Memory B cell (primary cell): ENCODE results near the gene TMEM116.
A peak's percentile ranks its signal among the peaks of the same experiment; 100 is the strongest.

Experiments
- ATAC-seq: fragments of 150-1000 bp; cut with Tn5 transposase; 2 replicates; pipeline ENCODE4 v1.10.0; 2021; ENCODE audit warnings: low read depth, mild to moderate bottlenecking, moderate library complexity
- DNase-seq, 2 donors: peaks; one replicate each; pipeline ENCODE4 v3.0.0; 2022; ENCODE audit warnings: low spot score in 2 of 2
- H3K27ac Mint-ChIP-seq: one replicate; pipeline ENCODE4 v1.8.0; 2022; ENCODE audit warnings: mild to moderate bottlenecking, moderate library complexity, mixed read lengths
- H3K27me3 Mint-ChIP-seq: one replicate; pipeline ENCODE4 v1.8.0; 2022; ENCODE audit warnings: mixed read lengths
- H3K36me3 Mint-ChIP-seq: one replicate; pipeline ENCODE4 v1.8.0; 2022; ENCODE audit warnings: mild to moderate bottlenecking, mixed read lengths
- H3K4me1 Mint-ChIP-seq: one replicate; pipeline ENCODE4 v1.8.0; 2022; ENCODE audit warnings: mixed read lengths
- H3K4me3 Mint-ChIP-seq: one replicate; pipeline ENCODE4 v1.8.0; 2022; ENCODE audit warnings: mild to moderate bottlenecking, moderate library complexity, mixed read lengths
- H3K9me3 Mint-ChIP-seq: one replicate; pipeline ENCODE4 v1.8.0; 2022; ENCODE audit warnings: mixed read lengths

TMEM116 gene

GRCh38 chr12:111932241-111932640 lies 80.7 kb downstream of the TMEM116 start:
- no peak overlapping the region for H3K4me3 Mint-ChIP-seq
- peaks cover 15% of the 10 kb centered on the region for H3K36me3 Mint-ChIP-seq
- no peak overlapping the region for H3K27ac Mint-ChIP-seq
- ATAC-seq = no peak
- H3K4me1 Mint-ChIP-seq = peaks cover 2% of the 10 kb centered on the region
- no peaks in the 10 kb centered on the region for H3K27me3 Mint-ChIP-seq
- DNase-seq = no peak
- no peaks in the 10 kb centered on the region for H3K9me3 Mint-ChIP-seq

DNA sequence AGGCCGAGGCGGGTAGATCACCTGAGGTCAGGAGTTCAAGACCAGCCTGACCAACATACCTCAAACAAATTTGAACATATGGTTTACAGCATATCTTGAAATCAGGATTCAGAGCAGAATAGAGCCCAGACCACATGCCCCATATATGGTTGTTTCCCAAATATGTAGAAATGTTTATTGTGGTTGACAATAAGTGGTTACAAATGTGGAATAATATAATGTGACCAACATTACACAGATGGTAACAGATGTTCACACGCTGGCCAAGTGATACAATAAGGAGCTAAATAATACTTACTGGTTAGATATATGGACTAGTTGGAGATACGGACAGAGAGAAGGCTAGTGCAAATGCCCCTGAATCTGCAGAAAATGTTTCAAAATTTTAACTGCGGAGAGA lies 85.6 kb downstream of the TMEM116 start:
- no peak overlapping the region for H3K27ac Mint-ChIP-seq
- no peak for ATAC-seq
- H3K4me3 Mint-ChIP-seq = no peak overlapping the region
- H3K36me3 Mint-ChIP-seq = peaks cover 10% of the 10 kb centered on the region
- no peaks in the 10 kb centered on the region for H3K9me3 Mint-ChIP-seq
- DNase-seq = no peak
- no peaks in the 10 kb centered on the region for H3K27me3 Mint-ChIP-seq
- peaks cover 2% of the 10 kb centered on the region for H3K4me1 Mint-ChIP-seq

GRCh38 chr12:111926631-111927030 lies 86.3 kb downstream of the TMEM116 start:
- DNase-seq (no peak), ATAC-seq (no peak)
- peaks cover 2% of the 10 kb centered on the region for H3K4me1 Mint-ChIP-seq
- H3K36me3 Mint-ChIP-seq = peaks cover 8% of the 10 kb centered on the region
- H3K27me3 Mint-ChIP-seq = no peaks in the 10 kb centered on the region
- no peak overlapping the region for H3K27ac Mint-ChIP-seq
- H3K4me3 Mint-ChIP-seq = no peak overlapping the region
- no peaks in the 10 kb centered on the region for H3K9me3 Mint-ChIP-seq

DNA sequence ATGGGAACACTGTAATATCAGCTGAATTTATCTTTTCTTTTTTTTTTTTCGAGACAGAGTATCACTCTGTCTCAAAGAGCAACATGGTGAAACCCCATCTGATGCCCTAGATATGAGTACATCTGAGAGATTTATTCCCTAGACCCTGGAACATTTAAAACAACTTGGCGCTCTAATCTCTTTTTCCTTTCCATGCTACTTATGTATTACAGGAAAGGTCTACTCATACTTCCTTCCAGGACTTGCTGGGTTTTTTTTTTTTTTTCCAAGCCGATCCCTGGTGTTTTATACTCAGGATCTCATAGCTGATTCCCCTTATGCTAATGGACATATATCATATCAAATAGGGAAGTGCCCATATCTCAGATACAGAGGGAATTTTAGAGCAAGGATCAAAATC lies 87.8 kb downstream of the TMEM116 start:
- Mint-ChIP-seq H3K4me1 (peaks cover 2% of the 10 kb centered on the region), H3K36me3 (peaks cover 5% of the 10 kb centered on the region), H3K4me3 (no peak overlapping the region), H3K27ac (no peak overlapping the region), H3K27me3 (no peaks in the 10 kb centered on the region), H3K9me3 (no peaks in the 10 kb centered on the region)
- ATAC-seq (no peak), DNase-seq (no peak)

GRCh38 chr12:111907740-111908139 lies 105.2 kb downstream of the TMEM116 start:
- Mint-ChIP-seq H3K4me1 (no peaks in the 10 kb centered on the region), H3K36me3 (peaks cover 11% of the 10 kb centered on the region), H3K9me3 (peaks cover 5% of the 10 kb centered on the region), H3K27ac (no peak overlapping the region), H3K27me3 (no peaks in the 10 kb centered on the region), H3K4me3 (no peak overlapping the region)
- no peak for ATAC-seq
- DNase-seq = no peak

DNA sequence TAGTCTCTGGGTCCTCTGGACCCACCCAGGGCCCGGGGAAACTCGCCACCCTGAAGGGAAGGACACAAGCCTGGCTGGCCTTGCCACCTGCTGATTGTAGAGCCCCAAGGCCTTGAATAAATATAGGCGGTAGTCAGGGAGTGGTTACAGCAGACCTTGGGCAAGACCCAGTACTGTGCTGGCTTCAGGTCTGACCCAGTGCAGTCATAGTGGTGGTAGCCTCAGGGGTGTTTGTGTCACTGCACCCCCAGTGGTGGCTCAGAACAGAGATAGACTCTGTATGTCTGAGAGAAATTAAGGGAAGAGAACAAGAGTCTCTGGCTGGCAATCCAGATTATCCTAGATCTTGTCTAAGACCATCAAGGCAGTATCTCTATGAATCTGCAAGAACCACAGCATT lies 107.5 kb downstream of the TMEM116 start:
- peaks cover 12% of the 10 kb centered on the region for H3K36me3 Mint-ChIP-seq
- no peak overlapping the region for H3K4me3 Mint-ChIP-seq

DNA sequence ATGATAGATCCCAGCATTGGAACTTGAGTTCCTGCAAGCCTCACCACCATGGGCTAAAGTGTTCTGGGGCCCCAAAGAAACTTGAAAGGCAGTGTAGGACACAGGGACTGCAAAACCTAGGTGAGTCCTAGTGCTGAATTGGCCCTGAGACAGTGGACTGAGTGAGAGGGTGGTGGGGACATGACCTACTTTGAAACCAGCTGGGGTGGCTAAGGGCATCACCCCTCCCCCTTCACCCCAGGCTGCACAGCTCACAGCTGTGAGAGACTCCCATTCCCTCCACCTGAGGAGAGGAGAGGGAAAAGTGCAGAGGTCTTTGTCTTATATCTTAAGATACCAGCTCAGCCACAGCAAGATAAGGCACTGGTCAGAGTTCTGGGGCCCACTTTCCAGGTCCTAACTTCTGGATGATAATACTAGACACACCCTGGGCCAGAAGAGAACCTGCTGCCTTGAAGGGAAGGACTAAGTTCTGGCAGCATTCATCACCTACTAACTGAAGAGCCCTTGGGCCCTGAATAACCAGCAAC lies 108.5 kb downstream of the TMEM116 start:
- no peak overlapping the region for H3K27ac Mint-ChIP-seq
- no peaks in the 10 kb centered on the region for H3K27me3 Mint-ChIP-seq
- peaks cover 5% of the 10 kb centered on the region for H3K9me3 Mint-ChIP-seq
- H3K4me1 Mint-ChIP-seq = peaks cover 3% of the 10 kb centered on the region
- H3K4me3 Mint-ChIP-seq = no peak overlapping the region
- H3K36me3 Mint-ChIP-seq = peaks cover 12% of the 10 kb centered on the region
- DNase-seq (no peak), ATAC-seq (no peak)

More for the DNA sequence above, 107.5 kb downstream of the TMEM116 start:
- no peak for ATAC-seq
- DNase-seq = no peak
- Mint-ChIP-seq H3K27me3 (no peaks in the 10 kb centered on the region), H3K27ac (no peak overlapping the region), H3K4me1 (no peaks in the 10 kb centered on the region), H3K9me3 (peaks cover 5% of the 10 kb centered on the region)

- Mint-ChIP-seq H3K9me3 (peaks cover under 1% of the 10 kb centered on the region), H3K36me3 (peaks cover 12% of the 10 kb centered on the region), H3K4me3 (no peak overlapping the region), H3K27me3 (no peaks in the 10 kb centered on the region), H3K4me1 (peaks cover 3% of the 10 kb centered on the region), H3K27ac (no peak overlapping the region)
- DNase-seq = no peak
- no peak for ATAC-seq
Measured at GRCh38 chr12:111901182-111901581, 111.8 kb downstream of the TMEM116 start.

DNA sequence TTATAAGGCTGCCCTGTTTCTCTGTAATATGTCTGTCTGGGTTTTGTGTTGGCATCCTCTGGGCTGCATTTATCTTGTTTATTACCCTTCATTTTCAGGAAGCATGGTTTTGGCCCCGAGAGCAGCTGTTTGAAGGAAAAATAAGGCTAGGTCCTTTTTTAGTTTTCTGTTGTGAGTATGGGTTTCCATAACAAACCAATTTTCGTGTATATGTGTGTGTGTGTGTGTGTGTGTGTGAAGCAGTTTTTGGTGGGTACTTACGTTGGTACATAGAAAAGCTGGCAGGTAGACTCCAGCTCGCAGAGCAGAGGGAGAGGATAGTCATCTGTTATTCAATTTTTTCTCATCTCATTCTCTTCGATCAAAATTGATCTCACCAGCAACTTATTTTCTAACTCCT lies 118.4 kb downstream of the TMEM116 start:
- DNase-seq = no peak
- Mint-ChIP-seq H3K36me3 (peaks cover 34% of the 10 kb centered on the region), H3K4me1 (peaks cover under 1% of the 10 kb centered on the region), H3K27ac (no peak overlapping the region), H3K27me3 (no peaks in the 10 kb centered on the region), H3K4me3 (no peak overlapping the region), H3K9me3 (no peaks in the 10 kb centered on the region)
- ATAC-seq = no peak

DNA sequence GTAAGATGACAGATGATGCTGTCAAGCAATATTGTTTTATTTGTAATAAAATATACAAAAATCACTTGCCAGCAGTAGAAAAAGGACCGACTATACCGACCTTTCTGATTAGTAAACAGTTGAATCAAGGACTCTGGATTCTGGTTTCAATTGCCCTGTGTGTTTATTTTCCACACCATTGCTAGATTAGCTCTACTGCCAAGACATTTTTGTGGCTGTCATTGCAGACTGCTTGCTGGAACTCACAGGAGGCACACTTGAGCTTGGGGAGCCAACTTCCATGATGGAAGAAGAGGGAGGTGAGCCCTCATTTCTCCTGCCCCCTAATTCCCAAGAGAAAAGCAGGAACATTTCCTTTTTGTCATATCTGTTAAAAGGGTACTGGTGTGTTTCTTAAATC lies 119.7 kb downstream of the TMEM116 start:
- Mint-ChIP-seq H3K27me3 (no peaks in the 10 kb centered on the region), H3K4me3 (no peak overlapping the region), H3K27ac (no peak overlapping the region), H3K4me1 (no peaks in the 10 kb centered on the region), H3K36me3 (peaks cover 36% of the 10 kb centered on the region), H3K9me3 (no peaks in the 10 kb centered on the region)
- no peak for ATAC-seq
- DNase-seq = no peak

DNA sequence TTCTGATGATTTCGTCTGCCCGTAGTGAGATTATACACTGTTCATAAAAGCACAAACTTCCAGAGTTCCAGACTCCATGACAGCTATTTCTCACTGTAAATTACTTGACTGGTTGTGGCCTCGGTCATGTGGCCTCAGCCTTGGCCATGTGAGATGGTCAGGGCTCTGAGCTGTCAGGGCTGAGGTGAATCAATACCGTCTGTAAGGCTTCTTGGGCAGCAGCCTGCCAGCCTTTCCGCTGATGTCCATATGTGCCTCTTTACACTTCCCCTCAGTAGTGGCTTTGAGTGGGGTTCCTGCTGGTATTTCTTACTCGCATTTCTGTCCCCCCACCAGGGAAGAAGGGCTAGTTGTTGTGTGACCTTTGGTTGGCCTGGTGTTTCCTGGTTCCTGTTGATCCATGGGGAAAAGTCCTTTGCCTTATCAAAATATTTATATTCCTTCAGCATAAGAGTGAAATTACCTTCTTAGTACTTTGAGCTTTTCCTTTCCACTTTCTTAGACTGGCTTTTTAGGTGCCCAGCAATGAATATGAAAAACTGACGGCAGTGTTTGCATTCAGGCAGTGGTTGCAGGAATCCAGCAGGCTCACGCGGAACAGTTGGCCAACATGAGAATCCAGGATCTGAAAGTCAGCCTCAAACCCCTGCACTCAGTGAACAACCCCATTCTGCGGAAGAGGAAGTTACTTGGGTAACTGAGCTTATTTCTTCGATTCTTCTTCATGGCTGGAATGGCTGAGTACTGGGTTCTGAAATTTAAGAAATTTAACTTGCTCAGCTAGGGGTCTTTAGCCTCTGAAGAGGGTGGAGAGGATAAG lies 124.8 kb downstream of the TMEM116 start:
- Mint-ChIP-seq H3K4me3 (no peak overlapping the region), H3K36me3 (peaks cover 50% of the 10 kb centered on the region)
- DNase-seq = no peak

DNA sequence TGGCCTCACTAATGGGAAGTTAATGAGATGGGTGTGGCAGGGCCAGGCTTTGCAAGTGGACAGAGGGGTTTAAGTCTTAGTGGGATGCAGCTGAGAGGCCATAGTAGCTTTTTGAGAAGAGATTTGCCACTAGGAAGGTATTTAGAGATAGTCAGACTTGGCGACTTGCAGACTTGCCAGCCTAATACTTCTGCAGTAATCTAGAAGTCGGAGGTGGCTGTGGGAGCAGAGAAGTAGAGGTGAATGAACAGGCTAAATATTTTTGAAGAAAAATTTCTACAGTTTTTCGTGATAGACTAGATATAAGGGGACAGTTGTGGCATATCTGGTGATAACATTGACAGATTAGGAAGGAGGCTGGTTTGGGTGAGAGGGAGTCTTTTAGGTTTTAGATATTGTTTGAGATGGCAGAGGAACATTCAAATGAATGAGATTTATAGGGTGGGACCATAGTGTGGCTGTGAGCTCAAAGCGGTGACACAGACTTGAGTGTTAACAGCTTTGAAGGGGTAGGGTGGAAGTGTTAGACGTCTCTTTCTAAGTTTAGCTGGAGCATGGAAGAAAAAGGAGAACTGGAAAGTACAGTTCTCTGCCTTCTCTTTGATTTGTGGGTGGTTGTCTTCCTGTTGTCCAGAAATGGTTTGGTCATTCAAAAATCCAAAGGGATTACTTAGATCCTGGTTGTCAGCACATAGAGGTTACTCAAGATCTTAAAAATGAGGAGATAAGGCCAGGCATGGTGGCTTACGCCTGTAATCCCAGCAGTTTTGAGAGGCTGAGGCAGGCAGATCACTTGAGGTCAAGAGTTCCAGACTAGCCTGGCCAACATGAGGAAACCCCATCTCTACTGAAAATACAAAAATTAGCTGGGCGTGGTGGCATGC lies 126.1 kb downstream of the TMEM116 start:
- H3K27me3 Mint-ChIP-seq = no peaks in the 10 kb centered on the region
- DNase-seq = no peak
- peaks cover 48% of the 10 kb centered on the region for H3K36me3 Mint-ChIP-seq
- H3K27ac Mint-ChIP-seq = peak overlapping the region; percentile 39
- ATAC-seq = no peak
- H3K4me1 Mint-ChIP-seq = no peaks in the 10 kb centered on the region
- no peak overlapping the region for H3K4me3 Mint-ChIP-seq
- no peaks in the 10 kb centered on the region for H3K9me3 Mint-ChIP-seq

More for the DNA sequence above, 124.8 kb downstream of the TMEM116 start:
- no peaks in the 10 kb centered on the region for H3K4me1 Mint-ChIP-seq
- H3K27ac Mint-ChIP-seq = no peak overlapping the region
- no peaks in the 10 kb centered on the region for H3K9me3 Mint-ChIP-seq
- H3K27me3 Mint-ChIP-seq = no peaks in the 10 kb centered on the region
- ATAC-seq = no peak

GRCh38 chr12:111881716-111882115 lies 131.2 kb downstream of the TMEM116 start:
- DNase-seq (no peak), ATAC-seq (no peak)
- Mint-ChIP-seq H3K9me3 (no peaks in the 10 kb centered on the region), H3K27me3 (no peaks in the 10 kb centered on the region), H3K4me3 (no peak overlapping the region), H3K27ac (no peak overlapping the region), H3K36me3 (peaks cover 40% of the 10 kb centered on the region), H3K4me1 (no peaks in the 10 kb centered on the region)
